HG02943 (cell line): ENCODE data around the gene TMEM126B.

Source experiments
- ATAC-seq: cut with Tn5 transposase; IDR thresholded peaks from one replicate; pipeline ENCODE4 v1.9.1; 2021; ENCODE audit warnings: mild to moderate bottlenecking, low read depth, moderate library complexity; ENCODE audit not compliant: unreplicated experiment

Gene TMEM126B

DNA sequence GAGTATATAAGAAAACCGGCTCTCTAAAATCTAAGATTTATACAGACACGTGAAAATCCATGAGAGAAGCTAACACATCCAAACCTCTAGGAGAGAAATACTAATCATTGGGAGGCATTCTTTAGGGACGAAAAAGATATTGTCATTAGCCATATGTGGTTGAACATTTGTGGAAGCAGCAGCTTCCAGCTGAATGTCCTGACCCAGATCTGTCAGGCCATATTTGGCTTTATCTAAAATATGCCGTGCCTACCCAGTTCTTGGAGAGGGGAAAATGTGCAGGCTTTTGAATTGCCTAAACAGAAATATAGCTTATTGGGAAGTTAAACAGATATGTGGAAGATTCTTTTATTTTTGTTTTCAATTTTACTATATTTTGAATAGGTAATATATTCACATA is 51.2 kb downstream of the TMEM126B start:
- no peak for ATAC-seq

DNA sequence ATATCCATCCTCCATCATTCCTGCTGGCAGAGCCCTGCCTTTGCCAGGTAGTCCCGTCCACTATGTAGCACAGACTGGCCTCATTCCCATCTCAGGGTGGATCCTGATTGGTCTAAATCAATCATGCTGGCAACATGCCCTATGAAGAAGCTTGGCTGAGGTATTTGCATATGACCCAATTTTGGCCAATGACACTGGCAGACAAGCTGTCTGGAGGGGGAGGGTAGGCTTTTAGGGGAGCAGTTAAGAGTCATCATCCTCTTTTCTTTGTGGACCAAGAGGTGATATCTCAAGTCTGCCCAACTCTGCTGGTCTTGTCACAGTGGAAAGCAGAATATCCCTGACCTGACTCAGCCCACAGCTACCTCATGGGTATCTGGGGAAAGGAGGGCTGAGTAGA is 52.5 kb downstream of the TMEM126B start:
- ATAC-seq = no peak

DNA sequence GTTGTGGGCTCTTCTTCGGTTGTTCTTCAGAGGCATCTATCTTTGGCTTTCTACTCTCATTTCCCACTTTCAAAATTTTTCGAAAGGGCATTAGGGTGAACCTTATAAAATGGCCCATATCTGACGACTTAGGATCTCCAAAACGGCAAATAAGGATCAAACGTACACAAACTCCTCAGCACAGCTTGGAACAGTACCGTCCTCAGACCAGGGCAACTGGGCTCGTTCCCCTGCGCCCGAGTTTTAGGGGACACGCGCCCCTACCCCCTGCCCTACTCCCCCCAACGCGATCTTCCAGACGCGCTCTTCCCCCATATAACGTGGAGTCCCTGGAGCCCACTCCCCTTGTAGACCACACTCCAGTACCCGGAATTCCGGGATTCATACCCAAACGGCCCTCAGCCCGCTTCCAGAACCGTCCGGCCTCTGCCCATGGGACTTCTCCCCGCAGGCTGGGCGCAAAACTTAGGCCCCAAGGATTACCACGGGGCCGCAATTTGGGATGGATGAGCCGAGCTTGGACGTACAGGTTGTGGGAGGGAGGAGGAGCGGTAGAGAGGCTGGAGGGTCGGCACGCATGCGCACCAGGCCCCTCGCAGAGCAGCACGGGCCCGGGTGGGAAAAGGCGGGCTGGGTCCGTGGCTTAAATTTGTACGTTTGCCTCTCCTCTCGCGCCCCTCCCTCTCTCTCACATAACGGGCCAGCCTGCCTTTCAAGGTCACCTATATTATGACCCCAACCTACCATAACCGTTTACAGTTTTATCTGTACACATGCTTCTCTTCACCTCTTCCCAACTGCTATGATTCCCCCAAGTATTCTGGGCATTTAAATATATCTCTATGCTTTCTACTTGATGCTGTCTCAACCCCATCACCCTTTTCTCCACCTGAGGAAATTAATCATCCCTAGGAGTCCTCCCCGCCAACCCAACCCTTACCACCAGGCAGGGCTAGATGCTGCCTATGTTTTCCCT is 54.2 kb downstream of the TMEM126B start:
- ATAC-seq = peak; percentile 81

DNA sequence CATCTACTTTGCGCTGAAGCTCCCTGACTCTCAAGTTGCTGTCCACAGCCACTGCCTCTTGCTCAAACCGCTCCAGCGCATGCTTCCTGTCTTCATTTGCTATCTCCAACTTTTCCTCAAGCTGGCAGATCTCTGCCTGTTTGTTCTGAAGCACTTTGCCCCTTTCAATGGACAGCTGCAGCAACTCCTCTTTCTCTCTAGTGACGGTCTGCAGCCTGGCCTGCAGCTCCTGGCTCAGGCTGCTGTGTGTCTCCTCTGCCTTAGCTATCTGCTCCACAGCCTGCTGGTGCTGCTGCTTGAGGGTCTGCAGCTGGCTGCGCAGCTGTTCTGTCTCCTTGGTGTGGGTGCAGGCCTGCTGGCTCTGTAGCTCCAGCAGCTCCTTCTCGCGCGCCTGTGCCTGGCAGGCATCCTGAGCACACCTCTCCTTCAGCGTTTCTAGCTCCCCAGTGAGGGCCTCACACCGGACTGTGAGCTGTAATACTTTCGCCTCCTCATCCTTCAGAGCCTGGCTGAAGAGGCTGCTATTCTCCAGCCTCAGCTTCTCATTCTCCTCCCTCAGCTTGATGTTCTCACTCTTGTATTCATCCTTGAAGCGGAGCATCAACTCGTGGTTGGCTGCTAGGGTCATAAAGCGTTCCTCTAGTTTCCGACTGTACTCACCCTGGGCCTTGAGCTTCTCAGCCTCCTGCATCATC is 56.9 kb downstream of the TMEM126B start:
- no peak for ATAC-seq

DNA sequence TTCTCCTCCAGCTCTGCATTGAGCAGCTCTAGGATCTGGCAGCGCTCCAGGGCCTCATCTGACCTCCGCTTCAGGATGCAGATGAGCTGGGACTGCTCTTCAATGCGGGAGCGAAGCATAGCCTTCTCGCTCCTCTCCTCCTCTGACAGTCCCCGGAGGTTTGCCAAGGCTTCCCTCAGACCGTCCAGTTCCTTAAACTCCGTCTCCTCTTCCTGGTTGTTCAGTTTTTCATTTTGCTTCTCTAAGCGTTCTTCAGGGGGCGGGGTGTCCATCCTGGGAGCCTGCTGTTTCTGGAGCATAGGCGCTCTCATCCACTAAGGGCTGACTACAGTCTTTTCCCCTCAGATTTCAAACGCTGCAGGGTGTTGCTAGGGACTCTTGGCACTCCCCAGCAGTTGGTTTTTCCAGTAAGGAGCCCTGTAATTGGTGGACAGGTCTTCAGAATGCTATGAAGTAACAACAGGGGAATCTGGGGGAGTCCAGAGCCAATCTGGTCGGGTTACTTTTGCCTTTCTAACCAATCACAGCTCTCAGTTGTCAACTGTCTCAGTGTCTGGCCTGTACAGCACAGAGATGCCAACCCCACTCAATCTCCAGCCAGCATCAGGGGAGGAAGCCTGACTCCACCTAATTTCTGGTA is 57.5 kb downstream of the TMEM126B start, which contains the start of gene CCDC89:
CCDC89 (minus strand) TSS at position 376 of the 640 bp plus-strand sequence; CDS start at position 311, 65 bp downstream.
- ATAC-seq = no peak
